SK-N-SH treated with all-trans-retinoic acid at 6 μM for 48 hours (cell line): ENCODE results near the gene ABCA7.

Experiments used
- ZNF565 ChIP-seq: fragments of 450-650 bp; formaldehyde crosslinking; conservative IDR thresholded peaks from 2 replicates; pipeline ENCODE4 v1.5.0; 2020; ENCODE audit warnings: low read depth, mild to moderate bottlenecking, moderate library complexity
- TF ChIP-seq, protein P1 (sequence below): fragments of 250-450 bp; sonication (Bioruptor Pico); IDR thresholded peaks from 2 replicates; pipeline ENCODE4 v1.8.0; 2020; ENCODE audit warnings: mild to moderate bottlenecking, moderate library complexity, borderline replicate concordance

DNA sequence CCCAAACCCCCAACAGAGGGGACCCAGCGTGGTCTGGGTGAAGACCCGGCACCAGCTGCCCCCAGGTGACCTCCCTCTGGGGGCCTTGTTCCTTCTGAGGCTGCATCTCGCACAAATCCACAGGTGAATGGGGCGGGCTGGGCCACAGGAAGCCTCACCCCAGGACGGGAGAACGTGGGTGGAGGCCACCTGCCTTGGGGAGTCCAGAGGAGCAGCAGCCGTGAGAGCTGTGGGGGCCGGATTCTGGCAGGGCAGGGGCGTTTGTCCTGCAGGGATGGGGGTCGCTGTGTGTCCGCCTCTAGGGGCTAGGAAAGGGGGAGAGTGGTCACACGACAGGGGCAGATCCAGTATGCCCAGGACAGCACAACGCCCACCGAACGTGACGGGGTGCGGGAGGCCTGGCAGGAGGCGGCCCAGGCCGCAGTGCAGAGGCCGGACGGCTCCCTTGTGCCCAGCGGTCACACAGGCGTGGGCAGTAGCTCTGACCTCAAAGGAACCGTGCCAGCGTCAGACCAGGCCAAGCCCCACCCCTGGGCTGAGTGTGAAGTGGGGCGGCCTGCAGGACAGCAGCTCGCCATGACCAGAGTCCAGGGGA is 48.6 kb downstream of the ABCA7 start:
- no peak for TF ChIP-seq ZNF565 (CRISPR knock-in tag)
- TF ChIP-seq, protein P1, sequence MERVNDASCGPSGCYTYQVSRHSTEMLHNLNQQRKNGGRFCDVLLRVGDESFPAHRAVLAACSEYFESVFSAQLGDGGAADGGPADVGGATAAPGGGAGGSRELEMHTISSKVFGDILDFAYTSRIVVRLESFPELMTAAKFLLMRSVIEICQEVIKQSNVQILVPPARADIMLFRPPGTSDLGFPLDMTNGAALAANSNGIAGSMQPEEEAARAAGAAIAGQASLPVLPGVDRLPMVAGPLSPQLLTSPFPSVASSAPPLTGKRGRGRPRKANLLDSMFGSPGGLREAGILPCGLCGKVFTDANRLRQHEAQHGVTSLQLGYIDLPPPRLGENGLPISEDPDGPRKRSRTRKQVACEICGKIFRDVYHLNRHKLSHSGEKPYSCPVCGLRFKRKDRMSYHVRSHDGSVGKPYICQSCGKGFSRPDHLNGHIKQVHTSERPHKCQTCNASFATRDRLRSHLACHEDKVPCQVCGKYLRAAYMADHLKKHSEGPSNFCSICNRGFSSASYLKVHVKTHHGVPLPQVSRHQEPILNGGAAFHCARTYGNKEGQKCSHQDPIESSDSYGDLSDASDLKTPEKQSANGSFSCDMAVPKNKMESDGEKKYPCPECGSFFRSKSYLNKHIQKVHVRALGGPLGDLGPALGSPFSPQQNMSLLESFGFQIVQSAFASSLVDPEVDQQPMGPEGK: no peak
